Endodermal cell (in vitro differentiated cells): ENCODE data around the gene POMT2. TPM values are rescaled to one million over a fixed set of nuclear protein-coding genes. Genes with fewer than 3 reads are reported as not detected.

Experiments
- DNase-seq: peaks from one replicate; pipeline ENCODE4 v3.0.0-alpha.2; 2017
- H3K27ac ChIP-seq: 2 replicates; pipeline ENCODE4 v1.5.1; 2013; ENCODE audit warnings: mild to moderate bottlenecking, low read depth, low read length, moderate library complexity
- H3K27me3 ChIP-seq: 2 replicates; pipeline ENCODE4 v1.6.1; 2013; ENCODE audit warnings: mild to moderate bottlenecking, low read length, moderate library complexity; ENCODE audit not compliant: insufficient read depth, control insufficient read depth, poor library complexity, severe bottlenecking
- H3K36me3 ChIP-seq: 2 replicates; pipeline ENCODE4 v1.7.0; 2013; ENCODE audit warnings: mild to moderate bottlenecking, low read length, moderate library complexity; ENCODE audit not compliant: control insufficient read depth, insufficient read depth
- H3K4me1 ChIP-seq: one replicate; pipeline ENCODE4 v1.7.0; 2013; ENCODE audit warnings: low read length; ENCODE audit not compliant: control insufficient read depth, insufficient read depth
- H3K4me3 ChIP-seq: 2 replicates; pipeline ENCODE4 v1.5.1; 2013; ENCODE audit warnings: mild to moderate bottlenecking, low read length, moderate library complexity
- H3K9ac ChIP-seq: 2 replicates; pipeline ENCODE4 v1.6.1; 2013; ENCODE audit warnings: mild to moderate bottlenecking, low read length, moderate library complexity; ENCODE audit not compliant: poor library complexity, severe bottlenecking; ENCODE audit errors: extremely low read depth
- H3K9me3 ChIP-seq: 2 replicates; pipeline ENCODE4 v1.6.1; 2013; ENCODE audit warnings: mild to moderate bottlenecking, low read length, moderate library complexity; ENCODE audit not compliant: control insufficient read depth
- H3K27ac Mint-ChIP-seq: 2 replicates; pipeline ENCODE4 v1.8.0; 2020; ENCODE audit warnings: mixed read lengths
- H3K27me3 Mint-ChIP-seq: 2 replicates; pipeline ENCODE4 v1.8.0; 2021; ENCODE audit warnings: mild to moderate bottlenecking, mixed read lengths; ENCODE audit not compliant: insufficient read depth
- H3K36me3 Mint-ChIP-seq: 2 replicates; pipeline ENCODE4 v1.8.0; 2020; ENCODE audit warnings: low read depth, mixed read lengths
- H3K4me1 Mint-ChIP-seq: 2 replicates; pipeline ENCODE4 v1.8.0; 2020; ENCODE audit warnings: mixed read lengths
- H3K4me3 Mint-ChIP-seq: 2 replicates; pipeline ENCODE4 v1.8.0; 2020; ENCODE audit warnings: mild to moderate bottlenecking, moderate library complexity, mixed read lengths
- H3K9me3 Mint-ChIP-seq: 2 replicates; pipeline ENCODE4 v1.8.0; 2020; ENCODE audit warnings: mild to moderate bottlenecking, mixed read lengths
- CTCF ChIP-seq: fragments of 200-600 bp; sonication (generic); conservative IDR thresholded peaks from 2 replicates; pipeline ENCODE4 v1.5.0; 2021; ENCODE audit warnings: antibody characterized with exemption, mild to moderate bottlenecking
- WGBS, 2 experiments: methylation state at CpG; one replicate each; pipeline versions ENCODE4 v1.1.5 to v1.1.7; 2013; ENCODE audit warnings: missing lambda C conversion rate in 2 of 2, mixed read lengths in 1 of 2; ENCODE audit not compliant: insufficient coverage in 1 of 2, insufficient read length in 1 of 2; 5-methylcytosine and 5-hydroxymethylcytosine counted together
- total RNA-seq, 2 donors: library from RNA; stranded (reverse); fragmentation: NEBNext Ultra II Directional in 1 of 2; extraction: Animal tissue kit (Norgen Biotek cat#: 25700) in 1 of 2; gene quantifications; 2 replicates in 1 of 2; 3 replicates in 1 of 2; pipeline ENCODE4 v1.2.1, GENCODE V29; 2021

POMT2 gene
- total RNA-seq, 2 donors from 2014 or later: 58.5 to 70.6 TPM

DNA sequence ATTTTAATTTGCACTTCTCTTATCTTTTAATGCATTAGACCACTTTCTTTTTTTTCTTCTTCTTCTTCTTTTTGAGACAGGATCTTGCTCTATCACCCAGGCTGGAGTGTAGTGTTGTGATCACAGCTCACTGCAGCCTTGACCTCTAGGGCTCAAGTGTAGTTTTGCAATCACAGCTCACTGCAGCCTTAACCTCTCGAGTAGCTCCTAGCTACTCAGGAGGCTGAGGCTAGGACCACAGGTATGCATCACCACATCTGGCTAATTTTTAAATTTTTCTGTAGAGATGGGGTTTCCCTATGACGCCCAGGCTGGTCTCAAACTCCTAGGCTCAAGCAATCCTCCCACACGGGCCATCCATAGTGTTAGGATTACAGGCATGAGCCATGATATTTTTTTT is 43.5 kb upstream of the POMT2 start:
- DNase-seq: no peak
- no peaks in the 10 kb centered on the region for H3K4me1 ChIP-seq
- no peak for TF ChIP-seq CTCF
- Mint-ChIP-seq H3K9me3 (peaks cover 2% of the 10 kb centered on the region), H3K4me1 (no peaks in the 10 kb centered on the region), H3K27ac (no peak overlapping the region), H3K4me3 (no peak overlapping the region), H3K27me3 (no peaks in the 10 kb centered on the region), H3K36me3 (no peaks in the 10 kb centered on the region)
- no peak overlapping the region for H3K4me3 ChIP-seq
- no peak overlapping the region for H3K9ac ChIP-seq
- no peaks in the 10 kb centered on the region for H3K36me3 ChIP-seq
- H3K27me3 ChIP-seq: no peaks in the 10 kb centered on the region
- H3K9me3 ChIP-seq: peaks cover 8% of the 10 kb centered on the region
- WGBS, 2 experiments: 93 to 100% methylated on average over 2 to 3 of the region's 3 CpGs
- H3K27ac ChIP-seq: no peak overlapping the region

- DNase-seq: no peak
- Histone ChIP-seq H3K9ac (no peak overlapping the region), H3K27me3 (no peaks in the 10 kb centered on the region), H3K36me3 (no peaks in the 10 kb centered on the region), H3K4me3 (no peak overlapping the region), H3K27ac (no peak overlapping the region), H3K9me3 (peaks cover 8% of the 10 kb centered on the region), H3K4me1 (no peaks in the 10 kb centered on the region)
- no peaks in the 10 kb centered on the region for H3K4me1 Mint-ChIP-seq
- H3K9me3 Mint-ChIP-seq: peaks cover 2% of the 10 kb centered on the region
- WGBS, 2 experiments: 97 to 100% methylated on average over 1 of the region's 1 CpG
- no peak overlapping the region for H3K27ac Mint-ChIP-seq
- no peak overlapping the region for H3K4me3 Mint-ChIP-seq
- H3K36me3 Mint-ChIP-seq: no peaks in the 10 kb centered on the region
- TF ChIP-seq CTCF: no peak
- H3K27me3 Mint-ChIP-seq: no peaks in the 10 kb centered on the region
Observed at GRCh38 chr14:77359626-77360025, 38.9 kb upstream of the POMT2 start.

DNA sequence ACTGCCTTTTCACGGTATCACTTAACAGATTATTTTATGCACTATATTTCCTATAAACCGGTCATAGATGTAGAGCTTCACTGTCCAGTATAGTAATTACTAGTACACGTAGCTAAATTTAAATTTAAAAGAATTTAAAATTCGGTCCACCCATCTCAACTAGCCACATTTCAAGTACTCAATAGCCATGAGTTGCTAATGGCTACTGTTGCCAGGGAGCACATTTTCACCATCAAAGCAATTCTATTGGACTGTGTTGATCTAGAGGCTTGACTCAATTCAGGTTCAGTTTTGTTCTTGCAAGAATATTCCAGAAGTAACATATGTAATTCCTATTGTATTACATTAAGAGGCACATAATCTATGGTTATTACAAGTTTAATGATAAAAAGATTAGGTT is 36.2 kb upstream of the POMT2 start:
- Histone ChIP-seq H3K27ac (no peak overlapping the region), H3K4me1 (no peaks in the 10 kb centered on the region), H3K27me3 (no peaks in the 10 kb centered on the region), H3K4me3 (no peak overlapping the region), H3K9ac (no peak overlapping the region), H3K9me3 (peaks cover 6% of the 10 kb centered on the region), H3K36me3 (no peaks in the 10 kb centered on the region)
- DNase-seq: no peak
- no peak overlapping the region for H3K27ac Mint-ChIP-seq
- 96% methylated on average over 4 of the region's 4 CpGs; no CpG with 5 or more reads in 1 of the 2 experiments for WGBS, 2 experiments
- no peak overlapping the region for H3K4me3 Mint-ChIP-seq
- no peaks in the 10 kb centered on the region for H3K27me3 Mint-ChIP-seq
- H3K9me3 Mint-ChIP-seq: peaks cover 2% of the 10 kb centered on the region
- no peaks in the 10 kb centered on the region for H3K36me3 Mint-ChIP-seq
- H3K4me1 Mint-ChIP-seq: no peaks in the 10 kb centered on the region
- no peak for TF ChIP-seq CTCF
